ENCODE results near the gene ENDOV.

The ENDOV gene

DNA sequence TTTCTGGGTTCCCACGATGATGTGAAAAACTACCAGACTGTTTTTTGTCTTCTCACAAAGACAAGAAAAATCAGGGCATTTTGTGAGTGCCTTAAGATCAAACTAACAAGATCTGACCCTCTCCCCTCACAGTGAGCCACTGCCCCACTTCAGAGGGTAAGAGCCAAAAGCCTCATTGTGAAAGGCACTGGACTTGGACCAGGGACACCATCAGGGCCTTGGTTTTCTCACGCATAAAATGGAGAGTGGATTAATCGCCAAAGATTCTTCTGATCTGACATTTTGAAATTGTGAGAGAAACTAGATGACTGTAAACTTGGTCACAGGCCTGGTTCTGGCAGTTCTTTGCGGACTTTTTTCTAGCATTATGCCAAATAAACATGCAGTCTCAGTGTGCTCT, 21.0 kb upstream of the ENDOV start:
- Histone ChIP-seq H3K4me3 (IDR thresholded peaks at IDR 0.05; ENCODE audit: insufficient read depth, low read depth, low read length) (no peak overlapping the region), H3K27me3 (ENCODE audit: insufficient read depth, low read depth) (no peaks in the 10 kb centered on the region), H3K36me3 (ENCODE audit: insufficient read depth) (no peaks in the 10 kb centered on the region; the same call in 1 of the 2 replicates), H4K20me1 (ENCODE audit: insufficient read depth) (no peaks in the 10 kb centered on the region), H3K4me2 (no peak overlapping the region), H3K79me2 (ENCODE audit: insufficient read depth, low read depth) (no peaks in the 10 kb centered on the region), H2AFZ (ENCODE audit: low read depth) (no peak overlapping the region), H3K9ac (no peak overlapping the region), H3K27ac (no peak overlapping the region), H3K4me1 (ENCODE audit: low read depth, poor library complexity, severe bottlenecking) (no peaks in the 10 kb centered on the region)
- TF ChIP-seq, protein P1, sequence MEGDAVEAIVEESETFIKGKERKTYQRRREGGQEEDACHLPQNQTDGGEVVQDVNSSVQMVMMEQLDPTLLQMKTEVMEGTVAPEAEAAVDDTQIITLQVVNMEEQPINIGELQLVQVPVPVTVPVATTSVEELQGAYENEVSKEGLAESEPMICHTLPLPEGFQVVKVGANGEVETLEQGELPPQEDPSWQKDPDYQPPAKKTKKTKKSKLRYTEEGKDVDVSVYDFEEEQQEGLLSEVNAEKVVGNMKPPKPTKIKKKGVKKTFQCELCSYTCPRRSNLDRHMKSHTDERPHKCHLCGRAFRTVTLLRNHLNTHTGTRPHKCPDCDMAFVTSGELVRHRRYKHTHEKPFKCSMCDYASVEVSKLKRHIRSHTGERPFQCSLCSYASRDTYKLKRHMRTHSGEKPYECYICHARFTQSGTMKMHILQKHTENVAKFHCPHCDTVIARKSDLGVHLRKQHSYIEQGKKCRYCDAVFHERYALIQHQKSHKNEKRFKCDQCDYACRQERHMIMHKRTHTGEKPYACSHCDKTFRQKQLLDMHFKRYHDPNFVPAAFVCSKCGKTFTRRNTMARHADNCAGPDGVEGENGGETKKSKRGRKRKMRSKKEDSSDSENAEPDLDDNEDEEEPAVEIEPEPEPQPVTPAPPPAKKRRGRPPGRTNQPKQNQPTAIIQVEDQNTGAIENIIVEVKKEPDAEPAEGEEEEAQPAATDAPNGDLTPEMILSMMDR (conservative IDR thresholded peaks at IDR 0.05; ENCODE audit: low read depth, low read length): no peak

DNA sequence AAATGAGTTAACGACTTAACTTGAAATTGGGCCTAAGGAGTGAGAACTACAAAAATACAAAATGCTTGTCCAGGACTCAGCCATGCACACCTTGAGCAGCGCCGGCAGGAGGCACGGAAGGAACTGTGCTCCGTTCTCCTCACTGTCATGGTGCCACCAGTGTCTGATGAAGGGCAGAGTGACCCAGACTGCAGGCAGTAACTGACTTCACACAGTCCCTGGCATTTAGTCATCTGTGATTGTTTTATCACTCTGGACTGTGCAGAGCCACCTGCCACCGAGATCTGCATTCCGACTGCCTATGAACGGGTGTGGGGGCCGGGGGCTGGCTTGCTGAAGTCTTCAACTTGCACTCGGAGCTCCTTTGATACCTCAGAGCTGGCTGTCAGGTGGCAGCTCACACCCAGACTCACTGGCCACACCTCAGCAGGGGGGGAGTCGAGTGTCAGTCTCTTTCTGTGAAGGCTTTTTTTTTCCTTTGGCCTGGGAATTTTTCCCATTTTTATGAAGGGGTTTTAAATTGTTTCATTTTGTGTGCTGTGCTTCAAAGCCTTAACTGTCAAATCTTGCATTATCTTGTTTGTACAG, 20.2 kb upstream of the ENDOV start:
- Histone ChIP-seq H4K20me1 (ENCODE audit: insufficient read depth) (no peaks in the 10 kb centered on the region), H3K9ac (no peak overlapping the region), H3K4me2 (no peak overlapping the region), H3K36me3 (ENCODE audit: insufficient read depth) (no peaks in the 10 kb centered on the region), H2AFZ (ENCODE audit: low read depth) (no peak overlapping the region), H3K79me2 (ENCODE audit: insufficient read depth, low read depth) (no peaks in the 10 kb centered on the region), H3K27ac (no peak overlapping the region), H3K4me1 (ENCODE audit: low read depth, poor library complexity, severe bottlenecking) (no peaks in the 10 kb centered on the region), H3K4me3 (IDR thresholded peaks at IDR 0.05; ENCODE audit: insufficient read depth, low read depth, low read length) (no peak overlapping the region), H3K27me3 (ENCODE audit: insufficient read depth, low read depth) (no peaks in the 10 kb centered on the region)
- TF ChIP-seq, protein P1 (conservative IDR thresholded peaks at IDR 0.05; ENCODE audit: low read depth, low read length): no peak

DNA sequence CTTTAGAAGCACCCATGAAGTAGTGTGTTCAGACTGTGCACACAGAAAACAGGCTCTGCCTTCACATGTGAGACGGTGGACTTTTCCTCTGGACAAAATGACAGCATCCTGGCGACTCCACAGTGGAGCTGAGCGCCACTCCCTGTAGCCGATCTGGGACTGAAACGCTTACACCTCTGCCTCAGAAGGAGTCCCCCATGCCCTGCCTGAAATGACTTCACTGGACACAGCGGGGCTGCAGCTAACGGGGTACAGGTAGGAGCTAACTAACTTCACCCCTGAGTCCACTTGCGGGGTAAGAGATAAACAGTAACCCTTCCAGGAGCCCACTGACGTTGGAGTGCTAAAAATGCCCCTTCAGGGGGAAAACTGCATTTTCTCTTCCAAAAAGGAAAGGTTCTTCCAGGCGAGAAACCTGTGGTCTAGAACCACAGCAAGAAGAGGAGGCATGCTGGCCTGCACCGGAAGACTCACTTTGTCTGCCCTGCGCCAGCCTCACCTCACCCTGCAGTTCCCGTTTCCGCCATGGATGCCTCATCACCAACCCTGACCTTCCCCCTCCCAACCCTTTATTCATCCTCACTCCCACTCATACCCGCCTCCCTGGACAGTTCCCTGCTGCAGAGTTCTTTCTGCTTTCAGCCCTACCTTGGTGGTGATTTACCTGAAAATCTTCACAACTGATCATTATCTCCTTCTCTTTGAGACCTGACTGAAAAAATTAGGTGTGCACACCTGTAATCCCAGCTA, 19.4 kb upstream of the ENDOV start:
- no peak overlapping the region for H2AFZ ChIP-seq (ENCODE audit: low read depth)
- no peaks in the 10 kb centered on the region for H4K20me1 ChIP-seq (ENCODE audit: insufficient read depth)
- no peaks in the 10 kb centered on the region for H3K27me3 ChIP-seq (ENCODE audit: insufficient read depth, low read depth)
- H3K4me3 ChIP-seq (IDR thresholded peaks at IDR 0.05; ENCODE audit: insufficient read depth, low read depth, low read length): no peak overlapping the region
- no peaks in the 10 kb centered on the region for H3K36me3 ChIP-seq (ENCODE audit: insufficient read depth)
- H3K4me2 ChIP-seq: no peak overlapping the region
- TF ChIP-seq, protein P1 (conservative IDR thresholded peaks at IDR 0.05; ENCODE audit: low read depth, low read length): no peak
- no peak overlapping the region for H3K9ac ChIP-seq
- no peak overlapping the region for H3K27ac ChIP-seq
- no peaks in the 10 kb centered on the region for H3K4me1 ChIP-seq (ENCODE audit: low read depth, poor library complexity, severe bottlenecking)
- H3K79me2 ChIP-seq (ENCODE audit: insufficient read depth, low read depth): no peaks in the 10 kb centered on the region

DNA sequence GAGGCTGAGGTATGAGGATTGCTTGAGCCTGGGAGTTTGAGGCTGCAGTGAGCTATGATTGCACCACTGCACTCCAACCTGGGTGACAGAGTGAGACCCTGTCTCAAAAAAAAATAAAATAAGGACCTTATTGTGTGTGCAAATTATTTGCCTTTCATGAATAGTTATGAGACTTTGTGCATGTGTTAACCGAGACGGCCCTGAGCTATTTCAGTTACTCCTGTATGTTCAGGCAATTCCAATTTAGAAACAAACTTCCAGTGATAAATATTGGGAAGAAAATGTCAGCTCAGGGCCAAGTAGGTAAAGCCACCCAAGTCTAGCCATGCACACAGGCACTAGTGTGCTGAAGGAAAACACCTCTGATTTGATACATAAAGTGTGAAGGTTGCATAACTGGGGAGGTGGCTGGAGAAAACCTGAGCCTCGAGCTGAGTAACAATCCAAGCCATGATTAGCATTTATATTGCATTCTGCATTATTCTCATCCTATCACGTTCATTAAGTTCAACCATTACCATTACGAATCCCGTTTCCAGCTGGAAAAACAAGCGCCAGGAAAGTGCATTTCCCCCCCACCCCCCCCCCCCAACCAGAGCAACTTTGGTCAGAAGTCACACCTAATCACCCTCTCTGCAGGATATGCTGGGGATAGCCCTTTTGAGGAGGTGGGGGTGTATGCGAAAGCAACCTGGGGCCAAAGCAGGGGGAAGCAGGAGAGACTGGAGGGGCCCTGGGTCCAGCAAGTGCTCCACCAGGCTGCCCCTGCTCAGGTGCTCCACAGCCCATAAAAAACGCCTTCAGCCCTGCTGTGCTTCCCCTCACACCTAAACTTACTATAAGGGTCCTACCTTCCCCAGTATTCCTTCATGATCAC, 18.6 kb upstream of the ENDOV start:
- H3K9ac ChIP-seq: no peak overlapping the region
- H3K4me1 ChIP-seq (ENCODE audit: low read depth, poor library complexity, severe bottlenecking): no peaks in the 10 kb centered on the region
- H3K4me3 ChIP-seq (IDR thresholded peaks at IDR 0.05; ENCODE audit: insufficient read depth, low read depth, low read length): no peak overlapping the region
- no peaks in the 10 kb centered on the region for H4K20me1 ChIP-seq (ENCODE audit: insufficient read depth)
- H3K27me3 ChIP-seq (ENCODE audit: insufficient read depth, low read depth): no peaks in the 10 kb centered on the region
- no peaks in the 10 kb centered on the region for H3K36me3 ChIP-seq (ENCODE audit: insufficient read depth)
- H2AFZ ChIP-seq (ENCODE audit: low read depth): no peak overlapping the region
- H3K27ac ChIP-seq: no peak overlapping the region
- H3K4me2 ChIP-seq: no peak overlapping the region
- H3K79me2 ChIP-seq (ENCODE audit: insufficient read depth, low read depth): no peaks in the 10 kb centered on the region
- TF ChIP-seq, protein P1 (conservative IDR thresholded peaks at IDR 0.05; ENCODE audit: low read depth, low read length): no peak
